AG04449 (cell line): ENCODE measurements around the gene BBIP1.
A peak's percentile ranks its signal among the peaks of the same experiment; 100 is the strongest.

ENCODE experiments used
- CTCF ChIA-PET: fragments of 350-600 bp; formaldehyde crosslinking; extraction: SDS; loops from one replicate; lab custom pipeline; 2021; ENCODE audit warnings: antibody characterized with exemption; lab: Yijun Ruan, JAX
- POLR2A ChIA-PET: fragments of 400-600, 350-600 bp; formaldehyde crosslinking; extraction: SDS; loops from one replicate; lab custom pipeline; 2020; ENCODE audit warnings: antibody characterized with exemption, inconsistent platforms; lab: Yijun Ruan, JAX
- DNase-seq: peaks from one replicate; pipeline ENCODE4 v3.0.0-alpha.2; 2010; ENCODE audit warnings: low read depth, low spot score
- H3K4me3 ChIP-seq: 2 replicates; pipeline ENCODE4 v1.5.1; 2011; ENCODE audit warnings: low read depth, mild to moderate bottlenecking, control low read depth, low read length
- CTCF ChIP-seq: IDR thresholded peaks from one replicate; pipeline ENCODE4 v1.5.1; 2011; ENCODE audit warnings: mild to moderate bottlenecking, moderate library complexity, low read length, control low read depth, inconsistent platforms; ENCODE audit not compliant: insufficient read depth; ENCODE audit errors: missing control alignments

BBIP1 gene

GRCh38 chr10:110873951-110874350 is 45.0 kb downstream of the BBIP1 start:
- peak overlapping the region; percentile 13 for H3K4me3 ChIP-seq
- CTCF ChIA-PET = no interaction called here
- POLR2A ChIA-PET = interaction anchor here (0.5 kb wide), 1 partner anchor 44 kb away, joined by 3 read pairs; no protein-coding TSS in a partner anchor
- TF ChIP-seq CTCF = no peak
- no peak for DNase-seq

GRCh38 chr10:110872984-110873923 is 45.7 kb downstream of the BBIP1 start:
- ChIA-PET POLR2A (interaction anchor here (0.5 to 1.0 kb wide), 4 partner anchors 14 to 378 kb away, joined by 3 read pairs; no protein-coding TSS in a partner anchor), CTCF (interaction anchor here (0.9 to 1.4 kb wide), 6 partner anchors 10 to 127 kb away, joined by 3 to 6 read pairs (median 4); no protein-coding TSS in a partner anchor)
- no peak for DNase-seq
- TF ChIP-seq CTCF = no peak
- peak overlapping the region; percentile 71 for H3K4me3 ChIP-seq

GRCh38 chr10:110872145-110872983 is 46.6 kb downstream of the BBIP1 start:
- POLR2A ChIA-PET = interaction anchor here (0.5 to 1.2 kb wide), 6 partner anchors 13 to 567 kb away, joined by 3 to 8 read pairs (median 4); partner anchors contain the start of gene SMNDC1
- CTCF ChIA-PET = interaction anchor here (0.9 to 1.4 kb wide), 8 partner anchors 11 to 127 kb away, joined by 3 to 6 read pairs (median 4); no protein-coding TSS in a partner anchor
- peak; percentile 20 for TF ChIP-seq CTCF
- peak overlapping the region; percentile 71 for H3K4me3 ChIP-seq
- peak; percentile 24 for DNase-seq

- CTCF ChIA-PET = interaction anchor here (0.9 to 1.2 kb wide), 3 partner anchors 11 to 126 kb away, joined by 3 read pairs; no protein-coding TSS in a partner anchor
- POLR2A ChIA-PET = interaction anchor here (0.6 to 1.2 kb wide), 10 partner anchors 12 to 566 kb away, joined by 3 to 8 read pairs (median 4); partner anchors contain the start of gene SMNDC1
Measured at GRCh38 chr10:110871298-110872084, 47.5 kb downstream of the BBIP1 start, which contains the start of gene PDCD4. Gene PDCD4, plus strand, starts transcription at chr10:110871928. Its CDS starts 4,100 bp downstream, at chr10:110876028.

More at GRCh38 chr10:110871298-110872084, 47.5 kb downstream of the BBIP1 start, which contains the start of gene PDCD4:
- TF ChIP-seq CTCF = no peak
- DNase-seq = peak; percentile 86
- peak within 1 kb of the TSS; percentile 71 for H3K4me3 ChIP-seq
